ENCODE results near the gene OR2M5.

DNA sequence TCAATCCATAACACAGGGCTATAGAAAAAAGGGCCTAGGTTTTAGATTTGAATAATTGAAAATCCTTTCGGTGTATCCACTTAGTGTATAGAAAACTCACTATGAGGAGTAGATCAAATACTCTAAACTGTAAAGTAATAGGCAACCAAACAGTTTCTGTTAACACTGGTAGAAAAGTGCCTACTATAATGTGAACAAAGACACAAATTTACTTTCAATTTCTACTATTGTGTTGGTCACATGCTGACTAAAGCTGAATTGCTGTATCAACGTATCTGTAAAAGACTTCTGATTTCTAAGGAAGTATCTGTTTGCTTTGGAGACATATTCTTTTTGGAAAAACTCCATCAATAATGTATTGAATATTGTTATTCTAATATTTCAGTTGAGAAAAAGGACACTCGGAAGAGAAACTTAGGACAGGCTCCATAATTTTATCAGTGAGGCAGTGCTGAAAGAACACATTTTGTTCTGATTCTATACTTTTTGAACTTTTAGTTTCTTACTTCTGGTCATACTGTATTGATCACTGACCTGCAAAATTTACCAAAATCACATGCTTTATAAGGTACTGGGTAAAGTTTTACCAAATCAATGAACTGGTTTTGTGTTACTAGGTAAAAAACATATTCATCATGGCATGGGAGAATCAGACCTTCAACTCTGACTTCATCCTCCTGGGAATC is at the start of gene OR2M5:
- no peak for TF ChIP-seq BHLHE40 (IDR thresholded peaks at IDR 0.05; ENCODE audit: borderline replicate concordance)
- no peak for TF ChIP-seq FOXK2 (IDR thresholded peaks at IDR 0.05)
- TF ChIP-seq FOXM1 (IDR thresholded peaks at IDR 0.05; ENCODE audit: borderline replicate concordance) = no peak

Measured in HEK293T (cell line).